DND-41 (cell line): ENCODE measurements around the gene C6orf62.

ENCODE experiments used
- EZH2 ChIP-seq: IDR thresholded peaks from 3 replicates; pipeline ENCODE4 v1.6.1; 2012; ENCODE audit warnings: borderline replicate concordance, low read depth, mild to moderate bottlenecking, moderate library complexity, low read length, inconsistent platforms; ENCODE audit not compliant: severe bottlenecking
- TF ChIP-seq, protein P1 (sequence below): IDR thresholded peaks from 2 replicates; pipeline ENCODE4 v1.5.1; 2012; ENCODE audit warnings: borderline replicate concordance, low read length, moderate library complexity, mild to moderate bottlenecking; ENCODE audit not compliant: poor library complexity, severe bottlenecking; ENCODE audit errors: extremely low read depth

DNA sequence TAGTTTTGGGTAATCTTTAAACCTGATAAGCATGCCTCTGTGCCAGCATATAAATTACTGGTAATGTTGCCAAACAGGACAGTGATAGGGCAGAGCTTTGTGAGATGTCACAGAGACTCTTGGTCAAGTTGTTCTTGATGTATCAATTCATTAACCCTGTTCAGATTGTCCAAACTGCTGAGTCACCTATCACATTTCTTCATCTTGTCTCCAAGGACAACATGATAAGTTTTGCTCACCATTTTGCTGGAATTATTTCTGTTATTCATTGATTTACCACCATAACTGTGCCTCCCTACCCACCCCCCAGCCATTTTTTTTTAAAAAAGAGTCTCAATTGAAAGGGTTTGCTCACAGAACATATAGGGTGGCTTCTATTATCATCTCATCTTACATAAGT, 36.3 kb upstream of the C6orf62 start:
- TF ChIP-seq, protein P1, sequence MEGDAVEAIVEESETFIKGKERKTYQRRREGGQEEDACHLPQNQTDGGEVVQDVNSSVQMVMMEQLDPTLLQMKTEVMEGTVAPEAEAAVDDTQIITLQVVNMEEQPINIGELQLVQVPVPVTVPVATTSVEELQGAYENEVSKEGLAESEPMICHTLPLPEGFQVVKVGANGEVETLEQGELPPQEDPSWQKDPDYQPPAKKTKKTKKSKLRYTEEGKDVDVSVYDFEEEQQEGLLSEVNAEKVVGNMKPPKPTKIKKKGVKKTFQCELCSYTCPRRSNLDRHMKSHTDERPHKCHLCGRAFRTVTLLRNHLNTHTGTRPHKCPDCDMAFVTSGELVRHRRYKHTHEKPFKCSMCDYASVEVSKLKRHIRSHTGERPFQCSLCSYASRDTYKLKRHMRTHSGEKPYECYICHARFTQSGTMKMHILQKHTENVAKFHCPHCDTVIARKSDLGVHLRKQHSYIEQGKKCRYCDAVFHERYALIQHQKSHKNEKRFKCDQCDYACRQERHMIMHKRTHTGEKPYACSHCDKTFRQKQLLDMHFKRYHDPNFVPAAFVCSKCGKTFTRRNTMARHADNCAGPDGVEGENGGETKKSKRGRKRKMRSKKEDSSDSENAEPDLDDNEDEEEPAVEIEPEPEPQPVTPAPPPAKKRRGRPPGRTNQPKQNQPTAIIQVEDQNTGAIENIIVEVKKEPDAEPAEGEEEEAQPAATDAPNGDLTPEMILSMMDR = no peak
- TF ChIP-seq EZH2 = no peak
